HCEC 1CT (cell line): ENCODE measurements around the gene SRGAP2C.
"Not testable (repeated sequence)": the region's sequence is repeated elsewhere in the genome, so short reads cannot be mapped to it uniquely, and the experiment has no call there.

ENCODE experiments used
- DNase-seq: peaks from one replicate; pipeline ENCODE4 v3.0.0-alpha.2; 2017

Gene SRGAP2C

DNA sequence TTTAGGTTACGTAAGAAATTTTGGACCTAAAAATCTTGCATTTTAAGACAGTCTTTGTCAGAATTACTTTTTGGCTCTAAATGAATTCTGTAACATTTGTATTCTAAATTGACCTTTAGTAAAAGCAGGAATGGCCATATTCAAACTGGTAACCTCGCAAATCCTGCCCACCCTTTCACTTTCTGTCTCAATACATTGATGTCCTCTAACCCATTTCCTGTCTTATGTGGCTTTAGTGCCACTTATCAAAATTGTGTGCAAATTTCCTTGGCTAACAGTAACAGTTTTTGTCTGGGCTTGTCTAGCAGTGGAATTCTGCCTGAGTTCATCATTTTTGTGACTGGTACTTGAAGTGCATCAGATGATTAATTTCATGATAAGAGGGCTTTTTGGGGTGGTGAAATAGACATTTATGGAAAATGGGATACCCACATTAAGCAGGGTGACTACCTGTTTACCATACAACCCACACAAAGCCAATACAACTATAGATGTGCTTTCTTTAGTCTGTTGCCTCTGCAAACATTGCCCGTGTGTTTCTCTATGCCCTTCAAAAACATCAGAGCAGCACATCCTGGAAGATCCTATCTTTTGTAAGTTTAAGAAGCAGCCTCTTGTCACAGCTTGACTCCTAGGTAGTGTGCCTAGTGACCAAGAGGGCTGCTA is 205.3 kb downstream of the SRGAP2C start:
- not testable (repeated sequence) for DNase-seq

DNA sequence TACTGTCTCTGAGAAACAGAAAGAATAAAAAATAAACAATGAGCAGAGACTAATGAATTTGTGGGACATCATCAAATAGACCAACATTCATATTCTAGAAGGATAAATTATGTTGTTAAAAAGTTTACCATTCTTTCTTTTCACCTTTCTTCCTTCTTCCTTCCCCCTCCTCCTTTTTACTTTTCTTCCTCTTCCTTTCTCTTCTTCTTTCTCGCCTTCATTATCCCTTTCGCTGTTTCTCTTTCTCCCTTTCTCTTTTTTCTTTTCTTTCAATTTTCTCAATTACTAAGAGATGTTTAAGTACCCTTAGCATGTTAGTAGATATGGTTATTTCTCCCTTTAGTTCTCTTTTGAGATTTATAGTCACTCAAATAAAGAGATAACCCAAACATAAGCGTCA is 207.4 kb downstream of the SRGAP2C start:
- DNase-seq: not testable (repeated sequence)

DNA sequence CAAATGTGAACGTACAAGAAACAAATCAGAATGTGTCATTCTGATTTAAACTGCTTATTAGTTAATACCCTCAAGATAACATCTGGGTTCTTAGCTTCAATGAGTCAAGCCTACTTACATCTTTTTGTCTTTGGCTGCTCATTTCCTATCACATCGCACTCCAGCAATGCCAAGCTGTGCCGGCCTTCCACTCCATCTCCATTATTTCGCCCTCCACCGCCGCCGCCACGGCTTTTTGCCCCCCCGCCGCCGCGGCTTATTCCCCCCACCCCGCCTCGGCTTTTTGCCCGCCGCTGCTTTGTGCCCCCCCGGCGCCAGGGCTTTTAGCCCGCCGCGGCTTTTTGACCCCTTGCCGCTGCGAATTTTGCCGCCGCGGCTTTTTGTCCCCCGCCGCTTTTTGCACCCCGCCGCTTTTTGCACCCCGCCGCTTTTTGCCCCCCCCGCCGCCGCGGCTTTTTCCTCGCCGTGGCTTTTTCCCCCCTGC is 211.0 kb downstream of the SRGAP2C start:
- peak; percentile 28 for DNase-seq

DNA sequence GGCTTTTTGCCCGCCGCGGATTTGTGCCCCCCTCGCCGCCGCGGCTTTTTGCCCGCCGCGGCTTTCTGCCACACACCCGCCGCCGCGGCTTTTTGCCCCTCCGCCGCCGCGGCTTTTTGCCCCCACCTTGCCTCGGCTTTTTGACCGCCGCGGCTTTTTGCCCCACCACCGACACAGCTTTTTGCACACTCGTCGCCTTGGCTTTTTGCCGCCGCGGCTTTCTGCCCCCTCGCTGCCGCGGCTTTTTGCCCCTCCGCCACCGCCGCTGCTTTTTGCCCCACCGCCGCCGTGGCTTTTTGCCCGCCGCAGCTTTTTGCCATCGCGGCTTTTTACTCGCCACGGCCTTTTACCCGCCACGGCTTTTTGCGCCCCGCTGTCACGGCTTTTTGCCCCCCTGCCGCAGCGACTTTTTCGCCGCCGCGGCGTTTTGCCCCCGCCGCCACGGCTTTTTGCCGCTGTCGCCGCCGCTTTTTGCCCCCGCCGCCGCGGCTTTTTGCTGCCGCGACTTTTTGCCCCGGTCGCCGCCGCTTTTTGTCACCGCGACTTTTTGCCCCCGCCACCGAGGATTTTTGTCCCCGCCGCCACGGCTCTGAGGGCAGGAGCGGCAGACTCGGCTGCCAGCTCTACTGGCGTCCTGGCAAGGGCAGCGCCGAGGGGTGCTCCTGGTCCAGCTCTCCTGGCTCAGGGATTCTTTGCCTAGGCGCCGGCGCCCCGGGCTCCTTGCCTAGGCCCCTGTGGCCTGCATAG is 211.7 kb downstream of the SRGAP2C start:
- DNase-seq: not testable (repeated sequence)

DNA sequence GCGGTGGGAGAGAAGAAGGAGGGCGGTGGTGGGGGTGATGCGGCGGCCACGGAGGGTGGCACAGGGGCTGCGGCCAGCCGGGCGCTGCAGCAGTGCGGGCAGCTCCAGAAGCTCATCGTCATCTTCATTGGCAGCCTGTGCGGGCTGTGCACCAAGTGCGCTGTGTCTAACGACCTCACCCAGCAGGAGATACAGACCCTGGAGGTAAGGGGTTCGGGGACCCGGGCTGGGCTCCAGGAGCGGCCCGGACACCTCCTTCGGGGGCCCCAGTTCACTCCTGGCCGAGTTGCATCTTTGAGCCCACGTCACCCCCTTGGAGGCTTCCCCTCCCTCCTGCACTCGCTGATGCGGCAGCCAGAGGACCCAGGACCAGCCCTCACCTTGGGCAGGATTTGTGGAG is 212.3 kb downstream of the SRGAP2C start:
- DNase-seq: not testable (repeated sequence)

DNA sequence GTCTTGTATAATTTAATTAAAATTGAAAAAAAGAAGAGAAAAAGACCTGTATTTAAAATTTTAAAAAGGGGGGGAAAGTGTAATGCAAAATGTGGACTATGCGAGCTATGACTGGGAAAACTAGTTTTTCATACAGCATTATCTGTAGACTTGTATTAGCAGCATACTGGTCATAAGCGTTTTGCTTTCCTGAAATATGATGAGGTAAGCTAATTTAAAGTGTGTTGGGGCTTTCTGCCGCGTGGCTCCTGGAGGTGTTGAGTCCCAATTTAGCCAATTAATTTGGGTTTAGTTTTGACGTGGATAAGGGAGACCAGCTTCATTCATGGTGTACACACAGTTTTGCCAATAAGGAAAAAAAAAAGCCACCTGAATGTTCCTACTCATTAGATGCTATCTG is 214.4 kb downstream of the SRGAP2C start:
- DNase-seq: not testable (repeated sequence)

DNA sequence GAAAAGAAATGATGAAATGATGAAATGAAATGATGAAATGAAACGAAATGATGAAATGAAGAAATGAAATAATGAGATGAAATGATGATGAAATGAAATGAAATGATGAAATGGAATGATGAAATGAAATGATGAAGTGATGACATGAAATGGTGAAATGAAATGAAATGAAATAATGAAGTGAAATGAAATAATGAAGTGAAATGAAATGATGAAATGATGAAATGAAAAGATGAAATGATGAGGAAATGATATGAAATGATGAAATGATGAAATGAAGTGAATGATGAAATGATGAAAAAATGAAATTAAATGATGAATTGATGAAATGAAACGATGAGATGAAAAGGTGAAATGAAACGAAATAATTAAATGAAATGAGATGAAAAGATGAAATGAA is 215.3 kb downstream of the SRGAP2C start:
- not testable (repeated sequence) for DNase-seq

DNA sequence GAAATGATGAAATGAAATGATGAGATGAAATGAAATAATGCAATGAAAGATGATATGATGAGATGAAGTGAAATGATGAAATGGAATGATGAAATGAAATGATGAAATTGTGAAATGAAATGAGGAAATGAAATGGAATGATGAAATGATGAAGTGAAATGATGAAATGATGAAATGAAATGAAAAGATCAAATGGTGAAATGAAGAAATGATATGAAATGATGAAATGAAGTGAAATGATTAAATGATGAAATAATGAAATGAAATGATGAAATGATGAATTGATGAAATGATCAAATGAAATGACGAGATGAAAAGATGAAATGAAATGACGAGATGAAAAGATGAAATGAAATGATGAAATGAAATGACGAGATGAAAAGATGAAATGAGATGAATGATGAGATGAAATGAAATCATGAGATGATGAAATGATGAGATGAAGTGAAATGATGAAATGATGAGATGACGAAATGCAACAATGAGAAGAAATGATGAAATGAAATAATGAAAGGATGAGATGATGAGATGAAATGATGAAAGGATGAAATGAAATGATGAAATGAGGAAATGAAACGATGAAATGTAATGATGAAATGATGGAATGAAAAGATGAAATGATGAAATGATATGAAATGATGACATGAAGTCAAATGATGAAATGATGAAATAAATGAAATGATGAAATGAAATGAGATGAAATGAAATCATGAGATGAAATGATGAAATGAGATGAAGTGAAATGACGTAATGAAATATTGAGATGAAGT is 216.0 kb downstream of the SRGAP2C start:
- not testable (repeated sequence) for DNase-seq

DNA sequence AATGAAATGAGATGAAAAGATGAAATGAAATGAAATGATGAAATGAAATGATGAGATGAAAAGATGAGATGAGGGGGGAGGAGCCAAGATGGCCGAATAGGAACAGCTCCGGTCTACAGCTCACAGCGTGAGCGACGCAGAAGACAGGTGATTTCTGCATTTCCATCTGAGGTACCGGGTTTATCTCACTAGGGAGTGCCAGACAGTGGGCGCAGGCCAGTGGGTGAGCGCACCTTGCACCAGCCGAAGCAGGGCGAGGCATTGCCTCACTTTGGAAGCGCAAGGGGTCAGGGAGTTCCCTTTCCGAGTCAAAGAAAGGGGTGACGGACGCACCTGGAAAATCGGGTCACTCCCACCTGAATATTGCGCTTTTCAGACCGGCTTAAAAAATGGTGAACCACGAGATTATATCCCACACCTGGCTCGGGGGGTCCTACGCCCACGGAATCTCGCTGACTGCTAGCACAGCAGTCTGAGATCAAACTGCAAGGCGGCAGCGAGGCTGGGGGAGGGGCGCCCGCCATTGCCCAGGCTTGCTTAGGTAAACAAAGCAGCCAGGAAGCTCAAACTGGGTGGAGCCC is 216.7 kb downstream of the SRGAP2C start:
- not testable (repeated sequence) for DNase-seq

DNA sequence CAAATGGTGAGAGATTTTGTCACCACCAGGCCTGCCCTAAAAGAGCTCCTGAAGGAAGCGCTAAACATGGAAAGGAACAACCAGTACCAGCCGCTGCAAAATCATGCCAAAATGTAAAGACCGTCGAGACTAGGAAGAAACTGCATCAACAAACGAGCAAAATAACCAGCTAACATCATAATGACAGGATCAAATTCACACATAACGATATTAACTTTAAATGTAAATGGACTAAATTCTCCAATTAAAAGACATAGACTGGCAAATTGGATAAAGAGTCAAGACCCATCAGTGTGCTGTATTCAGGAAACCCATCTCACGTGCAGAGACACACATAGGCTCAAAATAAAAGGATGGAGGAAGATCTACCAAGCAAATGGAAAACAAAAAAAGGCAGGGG is 218.5 kb downstream of the SRGAP2C start:
- not testable (repeated sequence) for DNase-seq

DNA sequence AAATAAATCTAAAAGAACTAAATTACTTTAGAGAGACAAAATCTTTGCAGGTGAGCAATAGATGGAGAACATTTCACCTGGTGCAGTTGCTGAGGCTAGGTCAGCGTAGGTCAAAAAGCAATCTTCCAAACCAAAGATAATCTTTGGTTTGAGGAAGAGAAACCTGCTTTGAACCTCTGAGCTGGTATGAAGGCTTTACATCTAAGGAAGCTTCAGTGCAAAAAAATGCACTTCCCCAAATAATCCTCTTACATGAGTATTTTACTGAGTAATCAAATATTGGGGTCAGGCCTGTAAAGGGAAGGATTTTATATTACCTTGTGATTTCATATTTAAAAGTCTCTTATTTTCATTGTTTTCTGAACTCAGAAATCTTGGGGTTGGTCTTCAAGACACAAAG is 223.6 kb downstream of the SRGAP2C start:
- DNase-seq: no peak

DNA sequence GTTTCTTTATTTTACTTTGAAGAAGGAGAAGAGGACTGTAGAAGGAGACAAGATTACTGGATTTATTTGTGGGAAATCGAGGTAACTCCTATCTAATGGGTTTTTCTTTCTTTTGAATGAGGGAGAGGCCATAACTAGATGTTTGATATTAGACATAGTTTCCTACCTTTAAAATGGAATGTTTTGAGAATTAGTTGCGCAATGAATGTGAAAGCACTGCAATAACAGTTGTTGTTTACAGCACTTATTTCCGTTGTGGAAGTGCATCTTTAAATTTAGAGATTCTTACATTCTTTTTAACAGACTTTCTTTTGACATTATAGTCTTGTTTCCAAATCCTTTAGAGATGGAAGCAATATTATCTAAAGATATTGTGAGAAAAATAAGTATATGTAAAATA is 229.0 kb downstream of the SRGAP2C start:
- DNase-seq: no peak

DNA sequence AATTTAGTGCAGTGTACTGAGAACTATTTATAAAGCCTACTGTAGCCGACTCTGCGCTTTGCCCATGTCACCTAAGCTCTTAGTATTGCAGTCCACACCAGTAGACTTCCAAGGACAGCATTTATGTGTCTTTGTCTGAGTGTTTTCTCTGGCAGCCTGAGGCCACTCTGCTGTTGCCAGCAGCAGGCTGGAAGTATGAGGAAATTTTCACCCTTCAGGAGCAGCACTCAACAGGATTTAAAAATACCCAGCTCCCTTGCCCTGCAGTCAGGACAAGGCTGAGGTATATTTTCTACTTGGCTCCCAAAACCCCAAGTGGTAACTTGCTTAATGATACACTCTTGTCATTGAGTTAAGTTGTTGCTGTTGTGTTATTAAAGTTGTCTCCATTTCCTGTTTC is 230.1 kb downstream of the SRGAP2C start:
- no peak for DNase-seq

DNA sequence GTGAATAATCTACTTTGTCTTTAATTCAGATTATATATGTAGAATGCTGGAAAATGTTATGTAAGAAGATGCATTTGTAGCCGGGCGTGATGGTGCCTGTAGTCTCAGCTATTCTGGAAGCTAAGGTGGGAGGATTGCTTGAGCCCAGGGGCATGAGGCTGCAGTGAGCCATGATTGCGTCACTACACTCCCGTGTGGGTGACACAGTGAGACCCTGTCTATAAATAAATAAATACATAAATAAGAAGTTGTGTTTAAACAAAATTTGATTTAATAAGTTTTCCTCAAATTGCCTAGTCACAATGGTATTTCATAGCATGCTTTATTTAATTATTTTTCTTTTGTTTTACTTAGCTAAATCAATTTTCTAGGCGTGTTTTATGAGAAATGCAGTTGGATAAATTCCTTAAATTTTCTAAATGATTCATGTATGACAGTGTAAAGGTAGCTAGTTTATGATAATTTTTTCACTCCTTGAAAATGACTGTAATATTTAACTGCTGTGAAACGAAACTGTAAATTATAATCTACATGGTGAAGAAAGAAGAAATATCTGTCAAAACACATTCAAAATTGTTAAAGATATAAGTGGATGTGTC is 232.6 kb downstream of the SRGAP2C start:
- DNase-seq: no peak

DNA sequence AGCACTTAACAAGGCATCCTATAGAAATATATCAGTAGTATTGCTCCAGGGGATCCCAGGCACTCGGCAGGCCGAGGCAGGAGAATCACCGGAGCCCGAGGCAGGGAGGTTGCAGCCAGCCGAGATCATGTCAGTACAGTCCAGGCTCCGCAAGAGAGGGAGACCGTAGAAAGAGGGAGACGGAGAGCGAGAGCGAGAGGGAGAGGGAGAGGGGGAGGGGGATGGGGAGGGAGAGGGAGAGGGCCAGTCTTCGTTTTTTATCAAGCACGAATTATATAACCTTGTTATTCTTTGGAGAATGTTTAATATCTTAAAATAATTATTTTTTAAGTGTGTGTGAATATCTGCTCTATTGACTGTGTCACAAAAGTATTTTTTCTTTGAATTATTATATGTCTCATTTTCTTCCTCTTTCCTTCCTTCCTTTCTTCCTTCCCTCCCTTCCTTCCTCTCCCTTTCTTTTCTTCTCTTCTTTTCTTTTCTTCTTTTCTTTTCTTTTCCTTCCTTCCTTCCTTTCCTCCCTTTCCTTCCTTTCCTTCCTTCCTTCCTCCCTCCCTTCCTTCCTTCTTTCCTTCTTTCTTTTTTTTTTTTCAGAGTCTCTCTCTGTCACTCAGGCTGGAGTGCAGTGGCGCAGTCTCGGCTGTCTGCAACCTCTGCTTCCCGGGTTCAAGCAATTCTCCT is 233.7 kb downstream of the SRGAP2C start:
- no peak for DNase-seq

DNA sequence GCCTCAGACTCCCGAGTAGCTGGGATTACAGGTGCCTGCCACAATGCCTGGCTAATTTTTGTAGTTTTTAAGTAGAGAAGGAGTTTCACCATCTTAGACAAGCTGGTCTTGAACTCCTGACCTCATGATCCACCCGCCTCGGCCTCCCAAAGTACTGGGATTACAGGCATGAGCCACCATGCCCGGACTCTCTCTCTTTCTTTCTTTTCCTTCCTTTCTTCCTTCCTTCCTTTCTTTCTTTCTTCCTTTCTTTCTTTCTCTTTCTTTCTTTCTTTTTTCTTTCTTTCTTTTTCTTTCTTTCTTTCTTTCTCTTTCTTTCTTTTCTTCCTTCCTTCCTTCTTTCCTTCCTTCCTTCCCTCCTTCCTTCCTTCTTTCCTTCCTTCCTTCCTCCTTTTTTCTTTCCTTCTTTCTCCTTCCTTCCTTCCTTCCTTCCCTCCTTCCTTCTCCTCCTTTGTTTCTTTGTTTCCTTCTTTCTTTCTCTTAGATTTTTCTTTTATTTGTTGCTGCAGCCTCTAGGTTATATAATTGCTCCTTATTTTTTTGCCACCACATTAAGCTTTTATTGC is 234.4 kb downstream of the SRGAP2C start:
- DNase-seq: not testable (repeated sequence)

DNA sequence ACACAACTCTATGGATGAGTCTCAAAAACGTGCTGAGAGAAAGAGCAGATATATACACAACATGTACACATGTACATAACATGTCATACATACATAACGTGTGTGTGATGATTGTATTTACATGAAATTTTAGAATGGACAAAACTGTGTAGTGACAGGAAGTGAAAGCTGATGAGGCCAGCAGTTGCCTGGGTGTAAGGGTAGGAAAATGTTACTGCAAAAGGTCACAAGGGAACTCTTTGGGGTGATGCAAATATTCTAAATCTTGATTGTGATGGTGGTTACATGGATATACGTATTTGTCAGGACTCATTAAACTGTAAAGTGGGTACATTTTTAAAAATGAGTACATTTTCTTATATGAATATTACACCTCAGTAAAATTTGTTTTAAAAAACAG is 236.7 kb downstream of the SRGAP2C start:
- not testable (repeated sequence) for DNase-seq

DNA sequence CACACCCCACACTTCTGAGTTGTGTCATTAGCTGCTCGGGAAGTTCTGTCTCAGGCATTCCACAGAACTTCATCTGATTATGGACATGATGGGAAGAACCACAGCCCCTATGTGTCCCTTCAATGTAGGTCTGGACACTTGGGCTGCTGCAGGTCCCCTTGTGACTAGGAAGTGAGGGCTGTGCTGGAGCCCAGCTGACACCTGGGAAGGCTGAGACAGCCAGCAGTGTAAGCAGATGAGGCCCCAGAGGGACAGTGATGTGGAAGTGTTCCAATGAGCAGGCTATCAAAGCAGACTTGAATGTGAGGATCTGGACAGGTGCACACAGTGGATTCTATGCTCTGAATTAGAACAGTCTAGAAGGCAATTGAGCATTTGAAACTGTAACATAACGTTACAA is 239.2 kb downstream of the SRGAP2C start:
- not testable (repeated sequence) for DNase-seq

DNA sequence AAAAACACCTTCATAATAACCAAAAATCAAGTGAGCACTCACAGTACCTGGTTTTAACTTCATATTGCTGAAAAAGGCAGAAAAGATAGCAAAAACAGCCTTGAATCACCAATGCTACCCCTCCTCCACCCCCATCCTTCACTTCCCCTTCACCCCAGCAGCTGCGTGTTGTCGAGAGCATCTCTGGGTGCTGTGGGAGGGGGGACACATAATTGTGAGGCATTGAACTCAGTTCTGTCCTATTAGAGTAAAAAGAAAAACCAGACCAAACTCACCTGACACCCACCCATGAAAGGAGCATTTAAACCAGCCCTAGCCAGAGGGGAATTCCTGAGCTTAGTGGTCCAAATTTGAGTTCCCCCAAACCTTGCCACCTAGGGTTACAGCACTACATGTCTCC is 248.7 kb downstream of the SRGAP2C start:
- DNase-seq: not testable (repeated sequence)

DNA sequence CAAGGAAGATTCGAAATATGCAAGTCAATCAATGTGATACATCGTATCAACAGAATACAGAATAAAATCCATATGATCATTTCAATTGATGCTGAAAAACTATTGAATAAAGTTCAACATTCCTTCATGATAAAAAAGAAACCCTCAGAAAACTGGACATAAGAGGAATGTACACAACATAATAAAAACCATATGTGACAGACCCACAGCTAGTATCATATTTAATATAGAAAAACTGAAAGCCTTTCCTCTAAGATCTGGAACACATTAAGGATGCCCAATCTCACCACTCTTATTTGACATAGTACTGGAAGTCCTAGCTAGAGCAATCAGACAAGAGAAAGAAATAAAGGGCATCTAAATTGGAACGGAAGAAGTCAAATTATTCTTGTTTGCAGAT is 254.1 kb downstream of the SRGAP2C start:
- DNase-seq: peak; percentile 12

DNA sequence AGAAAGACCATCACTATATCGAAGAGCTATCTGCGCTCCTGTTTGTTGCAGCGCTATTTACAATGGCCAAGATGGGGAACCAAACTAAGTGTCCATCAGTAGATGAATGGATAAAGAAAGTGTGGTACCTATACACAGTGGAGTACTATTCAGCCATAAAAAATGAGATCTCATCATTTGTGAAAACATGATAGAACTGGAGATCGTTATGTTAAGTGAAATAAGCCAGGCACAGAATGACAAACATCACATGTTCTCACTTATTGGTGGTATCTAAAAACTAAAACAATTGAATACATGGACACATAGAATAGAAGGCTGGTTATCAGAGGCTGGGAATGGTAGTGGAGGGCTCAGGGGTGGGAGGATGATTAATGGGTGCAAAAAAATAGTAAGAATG is 256.2 kb downstream of the SRGAP2C start:
- no peak for DNase-seq
